GM21717 (cell line): ENCODE results near the gene CLIC5.

Experiments used
- ATAC-seq: cut with Tn5 transposase; IDR thresholded peaks from one replicate; pipeline ENCODE4 v1.9.1; 2021; ENCODE audit warnings: mild to moderate bottlenecking, moderate library complexity; ENCODE audit not compliant: unreplicated experiment

Gene CLIC5

GRCh38 chr6:46000905-46001304, 14.8 kb downstream of the CLIC5 start:
- no peak for ATAC-seq

- no peak for ATAC-seq
These were observed 17.1 kb downstream of the CLIC5 start for GRCh38 chr6:45998524-45998923.

GRCh38 chr6:45997875-45998506, 17.7 kb downstream of the CLIC5 start:
- no peak for ATAC-seq

- no peak for ATAC-seq
These were observed 24.5 kb downstream of the CLIC5 start for GRCh38 chr6:45991189-45991588.

- ATAC-seq: no peak
These were observed 25.5 kb downstream of the CLIC5 start for GRCh38 chr6:45990162-45990561.

GRCh38 chr6:45988635-45989034, 27.0 kb downstream of the CLIC5 start:
- ATAC-seq: no peak

- no peak for ATAC-seq
These were observed 27.8 kb downstream of the CLIC5 start for GRCh38 chr6:45987856-45988255.

GRCh38 chr6:45986746-45987274, 28.9 kb downstream of the CLIC5 start:
- no peak for ATAC-seq

GRCh38 chr6:45984788-45985425, 30.8 kb downstream of the CLIC5 start:
- no peak for ATAC-seq

- ATAC-seq: no peak
These were observed 31.3 kb downstream of the CLIC5 start for GRCh38 chr6:45984347-45984746.

- ATAC-seq: no peak
These were observed 32.6 kb downstream of the CLIC5 start for GRCh38 chr6:45983062-45983461.

- no peak for ATAC-seq
These were observed 33.2 kb downstream of the CLIC5 start for GRCh38 chr6:45982280-45983036.

- ATAC-seq: no peak
These were observed 34.6 kb downstream of the CLIC5 start for GRCh38 chr6:45981046-45981445.

- ATAC-seq: no peak
These were observed 36.3 kb downstream of the CLIC5 start for GRCh38 chr6:45979311-45979710.

GRCh38 chr6:45974596-45974995, 41.1 kb downstream of the CLIC5 start:
- no peak for ATAC-seq

GRCh38 chr6:45972795-45973503, 42.7 kb downstream of the CLIC5 start:
- ATAC-seq: no peak

GRCh38 chr6:45971287-45971686, 44.4 kb downstream of the CLIC5 start:
- ATAC-seq: no peak

- ATAC-seq: no peak
These were observed 45.3 kb downstream of the CLIC5 start for GRCh38 chr6:45970326-45970725.

- no peak for ATAC-seq
These were observed 45.8 kb downstream of the CLIC5 start for GRCh38 chr6:45969883-45970282.

GRCh38 chr6:45969026-45969425, 46.6 kb downstream of the CLIC5 start:
- no peak for ATAC-seq

- no peak for ATAC-seq
These were observed 48.3 kb downstream of the CLIC5 start for GRCh38 chr6:45967363-45967762.
